NB4 (cell line): ENCODE measurements around the gene REC114.
A peak's percentile ranks its signal among the peaks of the same experiment; 100 is the strongest.
"Not testable (repeated sequence)": the region's sequence is repeated elsewhere in the genome, so short reads cannot be mapped to it uniquely, and the experiment has no call there.

ENCODE experiments used
- DNase-seq: peaks from one replicate; pipeline ENCODE4 v3.0.0; 2010; ENCODE audit warnings: low read depth
- H3K4me3 ChIP-seq: one replicate; pipeline ENCODE4 v1.5.1; 2011; ENCODE audit warnings: mild to moderate bottlenecking, low read depth, low read length, moderate library complexity
- CTCF ChIP-seq: IDR thresholded peaks from one replicate; pipeline ENCODE4 v1.5.1; 2012; ENCODE audit warnings: low read depth, low read length
- MAX ChIP-seq: IDR thresholded peaks from 2 replicates; pipeline ENCODE4 v1.6.1; 2011; ENCODE audit warnings: low read depth, low read length
- MYC ChIP-seq: IDR thresholded peaks from 2 replicates; pipeline ENCODE4 v1.6.1; 2011; ENCODE audit warnings: low read depth, low read length
- POLR2A ChIP-seq: IDR thresholded peaks from 2 replicates; pipeline ENCODE4 v1.6.1; 2011; ENCODE audit warnings: mild to moderate bottlenecking; ENCODE audit not compliant: insufficient read length; ENCODE audit errors: extremely low read depth

Gene REC114, protein sequence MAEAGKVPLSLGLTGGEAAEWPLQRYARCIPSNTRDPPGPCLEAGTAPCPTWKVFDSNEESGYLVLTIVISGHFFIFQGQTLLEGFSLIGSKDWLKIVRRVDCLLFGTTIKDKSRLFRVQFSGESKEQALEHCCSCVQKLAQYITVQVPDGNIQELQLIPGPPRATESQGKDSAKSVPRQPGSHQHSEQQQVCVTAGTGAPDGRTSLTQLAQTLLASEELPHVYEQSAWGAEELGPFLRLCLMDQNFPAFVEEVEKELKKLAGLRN

GRCh38 chr15:73442968-73443367, at the start of gene REC114:
REC114 (plus strand) TSS chr15:73443164; CDS start chr15:73443186, 22 bp downstream.
- no peak for TF ChIP-seq MAX
- no peak for TF ChIP-seq POLR2A
- no peak for TF ChIP-seq CTCF
- TF ChIP-seq MYC: no peak
- no peak within 1 kb of the TSS for H3K4me3 ChIP-seq
- no peak for DNase-seq

GRCh38 chr15:73393336-73393735, 49.6 kb upstream of the REC114 start:
- H3K4me3 ChIP-seq: no peak overlapping the region
- no peak for TF ChIP-seq CTCF
- TF ChIP-seq POLR2A: no peak
- no peak for TF ChIP-seq MAX
- DNase-seq: no peak

GRCh38 chr15:73394782-73395181, 48.2 kb upstream of the REC114 start:
- no peak for DNase-seq
- TF ChIP-seq MYC: no peak
- no peak overlapping the region for H3K4me3 ChIP-seq

GRCh38 chr15:73395671-73396070, 47.3 kb upstream of the REC114 start:
- H3K4me3 ChIP-seq: no peak overlapping the region
- no peak for DNase-seq
- TF ChIP-seq MAX (no peak), POLR2A (no peak), CTCF (no peak), MYC (no peak)

DNA sequence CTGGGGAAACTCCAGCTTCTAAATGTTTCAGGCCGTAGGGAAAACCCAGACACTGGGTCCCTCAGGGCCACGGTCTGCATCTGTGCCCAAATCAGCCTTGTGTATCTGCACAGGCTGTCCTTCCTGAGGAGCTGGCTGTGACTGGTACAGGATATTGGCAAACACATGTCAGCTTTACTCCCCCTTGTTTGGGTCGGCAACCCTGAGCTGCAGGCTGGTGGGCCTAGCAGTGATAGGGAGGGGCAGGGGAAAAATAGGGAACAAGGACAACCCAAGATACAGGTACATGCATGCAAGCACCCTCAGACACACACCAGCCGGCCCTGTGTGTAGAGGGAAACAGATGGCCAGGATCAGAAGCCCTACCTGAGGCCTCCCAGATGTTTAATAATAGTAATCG, 45.5 kb upstream of the REC114 start:
- no peak for DNase-seq
- H3K4me3 ChIP-seq: no peak overlapping the region
- TF ChIP-seq MYC: no peak
- TF ChIP-seq MAX: no peak
- TF ChIP-seq CTCF: no peak
- TF ChIP-seq POLR2A: no peak

GRCh38 chr15:73398861-73399260, 44.1 kb upstream of the REC114 start:
- TF ChIP-seq MAX (no peak), POLR2A (no peak)
- no peak for DNase-seq
- H3K4me3 ChIP-seq: no peak overlapping the region

DNA sequence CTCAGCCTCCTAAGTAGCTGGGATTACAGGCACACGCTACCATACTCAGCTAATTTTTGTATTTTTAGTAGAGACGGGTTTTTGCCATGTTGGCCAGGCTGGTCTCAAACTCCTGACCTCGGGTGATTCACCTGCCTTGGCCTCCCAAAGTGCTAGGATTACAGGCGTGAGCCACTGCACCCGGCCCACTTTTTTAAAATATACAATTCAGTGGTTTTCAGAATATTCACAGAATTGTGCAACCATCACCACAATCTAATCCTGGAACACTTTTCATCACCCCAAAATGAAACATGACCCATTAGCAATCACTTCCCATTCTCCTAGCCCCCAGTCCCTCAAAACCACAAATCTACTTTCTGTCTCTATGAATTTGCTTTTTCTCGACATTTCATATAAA, 42.7 kb upstream of the REC114 start:
- not testable (repeated sequence) for H3K4me3 ChIP-seq
- peak; percentile 25 for DNase-seq
